GM12891 (cell line): ENCODE data around the gene FGD2.

Source experiments
- POLR2A ChIP-seq: IDR thresholded peaks from 2 replicates; pipeline ENCODE4 v1.6.1; 2011; ENCODE audit warnings: low read depth, low read length, control low read depth
- POLR2AphosphoS5 ChIP-seq: IDR thresholded peaks from 2 replicates; pipeline ENCODE4 v1.6.1; 2011; ENCODE audit warnings: low read depth, low read length, control low read depth
- TAF1 ChIP-seq: IDR thresholded peaks from 2 replicates; pipeline ENCODE4 v1.6.1; 2011; ENCODE audit warnings: low read depth, low read length, control low read depth

- no peak for TF ChIP-seq TAF1
- TF ChIP-seq POLR2AphosphoS5: no peak
- TF ChIP-seq POLR2A: 0 out of 2 replicates have a peak, but pooled peaks have one; percentile 18
Measured at GRCh38 chr6:36969988-36970891, 35.2 kb upstream of the FGD2 start.
